ENCODE data around the gene TMEM229B. TPM values are rescaled to one million over a fixed set of nuclear protein-coding genes. Genes with fewer than 3 reads are reported as not detected.

The TMEM229B gene
- total RNA-seq, 2 donors from 2014 or later, result 6.9 to 11.3 TPM

DNA sequence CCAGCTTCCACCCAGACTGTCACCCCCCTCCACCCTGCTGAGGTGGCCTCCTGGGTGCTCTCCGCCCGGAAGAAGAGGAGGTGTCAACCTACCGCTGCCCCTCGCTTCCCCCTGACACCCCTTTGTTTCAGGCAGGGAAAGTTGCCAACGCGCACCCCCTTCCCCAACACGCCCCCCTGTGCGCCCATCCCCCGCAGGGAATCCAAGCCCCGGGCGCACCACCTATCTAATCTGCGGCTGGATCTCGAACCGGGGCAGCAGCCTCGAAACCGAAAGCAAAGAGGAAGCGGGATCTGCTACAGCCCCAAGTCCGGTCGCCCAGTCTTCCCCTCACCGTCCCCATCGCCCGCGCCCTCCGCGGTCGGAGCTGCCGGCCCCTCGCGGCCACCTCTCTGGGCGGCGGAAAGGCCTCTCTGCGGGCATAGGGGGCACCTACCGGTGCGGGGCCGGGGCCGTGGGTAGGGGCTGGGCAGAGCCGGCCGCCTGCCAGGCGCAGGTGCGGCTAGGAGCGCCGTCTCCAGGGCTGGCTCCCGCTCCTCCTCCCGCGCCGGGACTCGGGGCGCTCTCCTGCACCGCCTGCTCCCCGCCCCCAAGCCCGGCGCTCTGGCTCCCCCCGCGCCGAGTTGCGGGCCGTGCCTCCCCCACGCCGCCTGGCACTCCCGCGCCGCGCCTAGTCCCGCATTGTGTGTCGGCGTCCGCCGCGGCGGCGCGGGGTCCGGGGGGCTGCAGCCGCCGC is 26.3 kb upstream of the TMEM229B start:
- Histone ChIP-seq H3K4me1 (peaks cover 9% of the 10 kb centered on the region), H3K9ac (ENCODE audit: low read depth in 2 of 2, low read length in 2 of 2) (peak overlapping the region; percentile 29 to 85), H3K36me3 (no peaks in the 10 kb centered on the region), H3K4me3 (peak overlapping the region; percentile 97), H3K27me3 (no peaks in the 10 kb centered on the region), H3K9me3 (no peaks in the 10 kb centered on the region), H3K27ac (peak overlapping the region; percentile 69)
- TF ChIP-seq, protein P1, sequence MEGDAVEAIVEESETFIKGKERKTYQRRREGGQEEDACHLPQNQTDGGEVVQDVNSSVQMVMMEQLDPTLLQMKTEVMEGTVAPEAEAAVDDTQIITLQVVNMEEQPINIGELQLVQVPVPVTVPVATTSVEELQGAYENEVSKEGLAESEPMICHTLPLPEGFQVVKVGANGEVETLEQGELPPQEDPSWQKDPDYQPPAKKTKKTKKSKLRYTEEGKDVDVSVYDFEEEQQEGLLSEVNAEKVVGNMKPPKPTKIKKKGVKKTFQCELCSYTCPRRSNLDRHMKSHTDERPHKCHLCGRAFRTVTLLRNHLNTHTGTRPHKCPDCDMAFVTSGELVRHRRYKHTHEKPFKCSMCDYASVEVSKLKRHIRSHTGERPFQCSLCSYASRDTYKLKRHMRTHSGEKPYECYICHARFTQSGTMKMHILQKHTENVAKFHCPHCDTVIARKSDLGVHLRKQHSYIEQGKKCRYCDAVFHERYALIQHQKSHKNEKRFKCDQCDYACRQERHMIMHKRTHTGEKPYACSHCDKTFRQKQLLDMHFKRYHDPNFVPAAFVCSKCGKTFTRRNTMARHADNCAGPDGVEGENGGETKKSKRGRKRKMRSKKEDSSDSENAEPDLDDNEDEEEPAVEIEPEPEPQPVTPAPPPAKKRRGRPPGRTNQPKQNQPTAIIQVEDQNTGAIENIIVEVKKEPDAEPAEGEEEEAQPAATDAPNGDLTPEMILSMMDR (IDR thresholded peaks at IDR 0.05), result no peak
- peak; percentile 52 for DNase-seq
- intact Hi-C loops (cut with DNase I), result no loop called here

DNA sequence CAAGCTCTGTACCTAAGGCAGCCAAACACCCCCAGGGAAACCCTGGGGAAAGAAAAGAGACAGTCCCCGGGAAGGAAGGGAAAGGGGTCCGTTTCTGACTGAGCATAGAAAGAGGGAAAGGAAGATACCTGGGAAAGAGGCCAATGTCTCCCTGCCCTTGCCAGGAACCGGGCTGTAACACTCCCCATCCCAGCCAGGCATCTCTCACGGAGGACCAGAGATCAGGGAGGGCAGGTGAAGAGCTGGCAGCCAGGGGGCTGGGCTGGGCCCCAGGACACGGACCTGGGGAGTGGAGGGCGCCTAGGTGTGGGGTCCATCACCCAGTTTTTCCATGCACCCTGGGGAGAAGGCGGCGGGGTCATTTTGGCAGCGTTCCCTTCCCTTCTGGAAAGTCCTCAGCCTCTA is 25.7 kb upstream of the TMEM229B start:
- H3K27ac ChIP-seq, result peak overlapping the region; percentile 69
- no peaks in the 10 kb centered on the region for H3K9me3 ChIP-seq
- peaks cover 9% of the 10 kb centered on the region for H3K4me1 ChIP-seq
- H3K9ac ChIP-seq (ENCODE audit: low read depth in 2 of 2, low read length in 2 of 2), result peak overlapping the region; percentile 32 to 85
- H3K36me3 ChIP-seq, result no peaks in the 10 kb centered on the region
- DNase-seq, result peak; percentile 46
- no peaks in the 10 kb centered on the region for H3K27me3 ChIP-seq
- H3K4me3 ChIP-seq, result peak overlapping the region; percentile 97
- intact Hi-C loops (cut with DNase I), result no loop called here
- TF ChIP-seq, protein P1 (IDR thresholded peaks at IDR 0.05), result no peak

DNA sequence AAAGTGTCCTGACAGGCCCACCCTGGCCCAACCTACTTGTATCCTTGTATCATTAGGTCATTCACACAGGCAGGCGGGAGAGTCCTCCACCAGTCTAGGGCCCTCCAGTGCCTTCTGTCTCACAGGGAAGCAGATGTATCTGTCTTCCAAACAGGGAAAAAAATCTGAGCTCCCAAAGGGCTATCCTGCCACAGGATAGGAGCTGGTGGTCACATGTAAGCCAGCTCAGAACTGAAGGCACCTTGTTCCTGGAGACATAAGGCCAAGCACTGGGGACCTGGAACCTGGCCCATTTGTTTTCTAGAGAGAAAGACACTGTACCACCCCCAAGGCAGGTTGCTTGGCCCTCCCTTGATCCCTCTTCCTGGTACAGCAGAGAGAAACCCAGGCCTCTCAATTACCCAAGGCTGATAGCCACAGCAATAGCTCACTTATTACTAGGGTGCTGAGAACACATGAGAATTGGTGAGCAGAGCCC is 25.1 kb upstream of the TMEM229B start:
- Histone ChIP-seq H3K27me3 (no peaks in the 10 kb centered on the region), H3K9ac (ENCODE audit: low read depth in 2 of 2, low read length in 2 of 2) (peak overlapping the region in 1 of 2 donors; percentile 32), H3K4me3 (peak overlapping the region; percentile 97), H3K27ac (peak overlapping the region; percentile 69), H3K4me1 (peaks cover 9% of the 10 kb centered on the region), H3K36me3 (no peaks in the 10 kb centered on the region), H3K9me3 (no peaks in the 10 kb centered on the region)
- DNase-seq, result peak; percentile 44
- intact Hi-C loops (cut with DNase I), result no loop called here
- TF ChIP-seq, protein P1 (IDR thresholded peaks at IDR 0.05), result no peak

DNA sequence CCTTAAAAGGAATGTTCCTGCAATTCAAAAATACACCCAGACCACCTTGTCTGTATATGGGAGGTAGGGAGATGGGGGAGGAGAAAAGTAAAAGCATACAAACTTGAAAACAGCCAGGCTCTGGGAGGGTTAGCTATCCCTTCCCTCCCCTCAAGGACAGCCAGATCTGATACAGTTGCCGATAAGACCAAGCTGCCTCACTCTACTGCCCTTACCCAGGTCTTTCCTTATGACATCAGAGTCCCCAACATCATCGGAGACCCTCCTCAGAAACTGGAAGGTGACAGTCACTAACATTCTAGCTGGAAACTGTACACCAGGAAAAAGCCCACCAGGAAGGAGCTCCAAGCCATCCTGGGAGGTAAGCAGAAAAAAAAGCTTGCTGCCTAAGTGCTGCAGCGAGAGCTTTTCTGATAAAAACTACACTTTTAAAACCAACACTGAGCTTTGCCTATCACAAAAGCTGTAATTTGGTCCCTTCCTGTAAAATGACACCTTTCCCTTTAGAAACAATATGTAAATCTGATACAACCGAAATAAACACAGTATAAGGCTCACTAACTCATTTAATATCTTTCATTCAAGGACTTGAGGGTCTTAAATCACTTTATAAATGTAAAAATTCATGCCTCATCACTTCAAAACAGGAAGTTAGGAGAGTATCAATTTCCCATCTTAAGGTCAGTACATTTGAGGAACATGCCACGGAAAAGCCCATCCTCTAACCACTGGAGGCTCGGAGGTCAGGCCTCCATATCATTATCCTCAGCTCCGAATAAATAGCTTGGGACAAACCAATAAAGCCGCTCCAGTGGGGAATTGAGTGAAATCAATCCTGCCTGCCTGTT is 24.2 kb upstream of the TMEM229B start:
- intact Hi-C loops (cut with DNase I), result no loop called here
- no peaks in the 10 kb centered on the region for H3K36me3 ChIP-seq
- no peaks in the 10 kb centered on the region for H3K9me3 ChIP-seq
- TF ChIP-seq, protein P1 (IDR thresholded peaks at IDR 0.05), result no peak
- no peaks in the 10 kb centered on the region for H3K27me3 ChIP-seq
- DNase-seq, result no peak
- H3K4me1 ChIP-seq, result peaks cover 9% of the 10 kb centered on the region
- no peak overlapping the region for H3K4me3 ChIP-seq
- no peak overlapping the region for H3K9ac ChIP-seq (ENCODE audit: low read depth in 2 of 2, low read length in 2 of 2)
- H3K27ac ChIP-seq, result no peak overlapping the region

DNA sequence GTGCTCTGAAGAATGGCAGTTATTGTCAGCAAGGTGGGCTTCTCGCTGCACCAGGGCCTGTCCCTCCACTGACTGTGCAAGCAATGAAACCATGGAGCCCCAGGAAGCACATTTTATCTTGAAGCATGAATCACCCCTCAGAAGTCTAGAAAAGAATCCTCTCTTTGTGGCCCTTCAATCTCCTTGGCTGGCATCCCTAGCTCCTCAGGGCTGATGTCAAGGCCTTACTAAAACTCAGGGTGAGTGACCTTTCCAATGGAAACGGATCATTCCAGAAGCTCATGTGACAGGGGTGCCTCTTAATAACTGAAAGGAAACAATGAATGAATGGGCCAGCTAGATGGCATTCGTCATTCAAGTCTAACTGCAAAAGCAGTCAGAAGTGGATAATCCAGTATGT is 22.3 kb upstream of the TMEM229B start:
- TF ChIP-seq, protein P1 (IDR thresholded peaks at IDR 0.05), result no peak
- Histone ChIP-seq H3K36me3 (no peaks in the 10 kb centered on the region), H3K4me1 (peaks cover 9% of the 10 kb centered on the region), H3K4me3 (no peak overlapping the region), H3K27ac (no peak overlapping the region), H3K9ac (ENCODE audit: low read depth in 2 of 2, low read length in 2 of 2) (no peak overlapping the region), H3K9me3 (no peaks in the 10 kb centered on the region), H3K27me3 (no peaks in the 10 kb centered on the region)
- intact Hi-C loops (cut with DNase I), result no loop called here
- DNase-seq, result no peak

All from colonic mucosa (tissue), 4 donors.